T-helper 2 cell (primary cell): Measurements from ENCODE around the gene TAF5L.
"Not testable (repeated sequence)": the region's sequence is repeated elsewhere in the genome, so short reads cannot be mapped to it uniquely, and the experiment has no call there.

Source experiments
- DNase-seq, 5 experiments: peaks; one replicate each; pipeline versions ENCODE4 v3.0.0 to v3.0.0-alpha.2; 2012 to 2022

TAF5L gene

GRCh38 chr1:229600229-229600628, 25.7 kb downstream of the TAF5L start:
- peak in 1 of 5 experiments; percentile 65 for DNase-seq

GRCh38 chr1:229599218-229599954, 26.5 kb downstream of the TAF5L start:
- DNase-seq = no peak

GRCh38 chr1:229597877-229598276, 28.0 kb downstream of the TAF5L start:
- DNase-seq = no peak

- peak in 1 of 5 experiments; percentile 11 for DNase-seq
Measured at GRCh38 chr1:229596925-229597699, 28.8 kb downstream of the TAF5L start.

GRCh38 chr1:229595876-229596275, 30.0 kb downstream of the TAF5L start:
- not testable (repeated sequence) for DNase-seq

- DNase-seq = no peak
Measured at GRCh38 chr1:229594227-229595008, 31.5 kb downstream of the TAF5L start.

GRCh38 chr1:229593800-229594199, 32.1 kb downstream of the TAF5L start:
- no peak for DNase-seq

GRCh38 chr1:229590119-229590518, 35.8 kb downstream of the TAF5L start:
- DNase-seq = no peak

- no peak for DNase-seq
Measured at GRCh38 chr1:229585338-229585737, 40.6 kb downstream of the TAF5L start.

- DNase-seq = no peak
Measured at GRCh38 chr1:229582715-229583114, 43.2 kb downstream of the TAF5L start.

GRCh38 chr1:229582011-229582694, 43.8 kb downstream of the TAF5L start:
- DNase-seq = no peak

GRCh38 chr1:229581485-229581884, 44.4 kb downstream of the TAF5L start:
- DNase-seq = no peak

- DNase-seq = no peak
Measured at GRCh38 chr1:229579059-229579673, 46.8 kb downstream of the TAF5L start.

- no peak for DNase-seq
Measured at GRCh38 chr1:229578168-229579058, 47.5 kb downstream of the TAF5L start.

- no peak for DNase-seq
Measured at GRCh38 chr1:229574679-229575442, 51.1 kb downstream of the TAF5L start.

- no peak for DNase-seq
Measured at GRCh38 chr1:229572286-229572685, 53.6 kb downstream of the TAF5L start.

GRCh38 chr1:229570891-229571516, 54.9 kb downstream of the TAF5L start:
- no peak for DNase-seq

- no peak for DNase-seq
Measured at GRCh38 chr1:229570305-229570704, 55.6 kb downstream of the TAF5L start.

GRCh38 chr1:229567109-229567868, 58.6 kb downstream of the TAF5L start:
- DNase-seq = no peak
